Hypothalamus (tissue), 51 donors: ENCODE measurements around the gene TARM1.
"Not testable (repeated sequence)": the region's sequence is repeated elsewhere in the genome, so short reads cannot be mapped to it uniquely, and the experiment has no call there.

Experiments used
- DNase-seq, 51 donors: peaks; one replicate each; lab custom pipeline; 2025; lab: John Stamatoyannopoulos, UW

Gene TARM1

GRCh38 chr19:54100561-54100960 lies 19.4 kb upstream of the TARM1 start, which contains the start of gene OSCAR:
Gene OSCAR (minus strand): TSS chr19:54100803. CDS start chr19:54100792, 11 bp downstream.
- peak in 9 of 51 donors; percentile 3 to 27 (median 8) for DNase-seq

GRCh38 chr19:54099903-54100255 lies 18.7 kb upstream of the TARM1 start:
- not testable (repeated sequence) for DNase-seq

- no peak for DNase-seq
These were observed 18.2 kb upstream of the TARM1 start for GRCh38 chr19:54099190-54099902.

GRCh38 chr19:54096617-54097106 lies 15.5 kb upstream of the TARM1 start:
- DNase-seq, result peak in 3 of 51 donors; percentile 4 to 10 (median 6)

GRCh38 chr19:54095859-54096616 lies 14.9 kb upstream of the TARM1 start:
- peak in 7 of 51 donors; percentile 1 to 28 (median 7) for DNase-seq

GRCh38 chr19:54095136-54095858 lies 14.1 kb upstream of the TARM1 start:
- DNase-seq, result no peak

GRCh38 chr19:54094426-54095000 lies 13.3 kb upstream of the TARM1 start:
- no peak for DNase-seq

GRCh38 chr19:54084410-54084809 lies 3.2 kb upstream of the TARM1 start:
- no peak for DNase-seq

GRCh38 chr19:54077334-54077733 lies 3.8 kb downstream of the TARM1 start:
- no peak for DNase-seq

- DNase-seq, result no peak
These were observed 6.3 kb downstream of the TARM1 start for GRCh38 chr19:54074851-54075250.

- DNase-seq, result no peak
These were observed 7.3 kb downstream of the TARM1 start for GRCh38 chr19:54073829-54074228.

- DNase-seq, result no peak
These were observed 11.7 kb downstream of the TARM1 start for GRCh38 chr19:54069470-54069869.

GRCh38 chr19:54063350-54064116 lies 17.6 kb downstream of the TARM1 start, which contains the start of gene VSTM1:
Gene VSTM1 (minus strand): TSS chr19:54063897. CDS start chr19:54063777, 120 bp downstream.
- DNase-seq, result no peak

- DNase-seq, result no peak
These were observed 18.5 kb downstream of the TARM1 start for GRCh38 chr19:54062643-54063042.

- DNase-seq, result no peak
These were observed 33.5 kb downstream of the TARM1 start for GRCh38 chr19:54047616-54048015.

GRCh38 chr19:54045771-54046170 lies 35.4 kb downstream of the TARM1 start:
- no peak for DNase-seq

- no peak for DNase-seq
These were observed 38.2 kb downstream of the TARM1 start for GRCh38 chr19:54042989-54043388.

GRCh38 chr19:54041969-54042606 lies 39.1 kb downstream of the TARM1 start:
- DNase-seq, result no peak

GRCh38 chr19:54040003-54040402 lies 41.2 kb downstream of the TARM1 start:
- DNase-seq, result no peak
